GM23248 (cell line): ENCODE data around the gene MPRIP. TPM values are rescaled to one million over a fixed set of nuclear protein-coding genes. Genes with fewer than 3 reads are reported as not detected.

Experiments
- DNase-seq: peaks from one replicate; pipeline ENCODE4 v3.0.0-alpha.2; 2015
- H2AFZ ChIP-seq: fragments of 200-600 bp; sonication (generic); 2 replicates; pipeline ENCODE4 v1.6.1; 2016; ENCODE audit warnings: antibody characterized with exemption
- H3F3A ChIP-seq: fragments of 200-600 bp; sonication (generic); 2 replicates; pipeline ENCODE4 v1.6.1; 2016; ENCODE audit warnings: mild to moderate bottlenecking, antibody characterized with exemption, mixed run types; ENCODE audit not compliant: insufficient read depth
- H3K27ac ChIP-seq: fragments of 200-600 bp; sonication (generic); 2 replicates; pipeline ENCODE4 v1.5.1; 2016; ENCODE audit warnings: mild to moderate bottlenecking
- H3K27me3 ChIP-seq: fragments of 200-600 bp; sonication (generic); replicated peaks from 2 replicates; pipeline ENCODE4 v1.6.1; 2016; ENCODE audit warnings: mild to moderate bottlenecking; ENCODE audit not compliant: insufficient read depth
- H3K36me3 ChIP-seq: fragments of 200-600 bp; sonication (generic); 2 replicates; pipeline ENCODE4 v1.6.1; 2016; ENCODE audit warnings: low read depth, mild to moderate bottlenecking
- H3K4me1 ChIP-seq: fragments of 200-600 bp; sonication (generic); 2 replicates; pipeline ENCODE4 v1.6.1; 2016; ENCODE audit warnings: mild to moderate bottlenecking; ENCODE audit not compliant: insufficient read depth
- H3K4me2 ChIP-seq: fragments of 200-600 bp; sonication (generic); one replicate; pipeline ENCODE4 v1.6.1; 2016; ENCODE audit warnings: mild to moderate bottlenecking; ENCODE audit not compliant: unreplicated experiment
- H3K4me3 ChIP-seq: fragments of 200-600 bp; sonication (generic); 2 replicates; pipeline ENCODE4 v1.5.1; 2016; ENCODE audit warnings: mild to moderate bottlenecking
- H3K79me2 ChIP-seq: fragments of 200-600 bp; sonication (generic); 2 replicates; pipeline ENCODE4 v1.6.1; 2016; ENCODE audit warnings: mild to moderate bottlenecking; ENCODE audit not compliant: insufficient read depth
- H3K9ac ChIP-seq: fragments of 200-600 bp; sonication (generic); 2 replicates; pipeline ENCODE4 v1.6.1; 2016; ENCODE audit warnings: mild to moderate bottlenecking
- H3K9me2 ChIP-seq: fragments of 200-600 bp; sonication (generic); 2 replicates; pipeline ENCODE4 v1.6.1; 2016; ENCODE audit warnings: mixed run types, mild to moderate bottlenecking, moderate library complexity; ENCODE audit not compliant: insufficient read depth
- H3K9me3 ChIP-seq: fragments of 200-600 bp; sonication (generic); one replicate; pipeline ENCODE4 v1.6.1; 2017; ENCODE audit warnings: low read depth
- H4K20me1 ChIP-seq: fragments of 200-600 bp; sonication (generic); 2 replicates; pipeline ENCODE4 v1.6.0; 2016; ENCODE audit not compliant: insufficient read depth
- EZH2 ChIP-seq: fragments of 200-600 bp; sonication (generic); IDR thresholded peaks from 2 replicates; pipeline ENCODE4 v1.6.1; 2018; ENCODE audit warnings: antibody characterized with exemption, mild to moderate bottlenecking; ENCODE audit not compliant: insufficient read depth, poor library complexity, severe bottlenecking
- EZH2phosphoT487 ChIP-seq: fragments of 200-600 bp; sonication (generic); IDR thresholded peaks from 2 replicates; pipeline ENCODE4 v1.6.1; 2018; ENCODE audit warnings: antibody characterized with exemption, moderate library complexity, mild to moderate bottlenecking, low read depth; ENCODE audit not compliant: insufficient read depth
- WGBS, 2 experiments: methylation state at CpG; one replicate each; pipeline ENCODE4 v1.1.6; 2015 to 2017; ENCODE audit warnings: low lambda C conversion rate in 2 of 2, low coverage in 1 of 2; ENCODE audit errors: missing lambda C conversion rate in 2 of 2; 5-methylcytosine and 5-hydroxymethylcytosine counted together
- in situ Hi-C: fragments of 300-500 bp; cut with MboI; formaldehyde crosslinking; loops from 2 replicates; pipeline ENCODE4 v1.15.0; 2020
- polyA plus RNA-seq: library from polyadenylated mRNA; unstranded; fragments of >200 nt; fragmentation: Nextera tagmentation; extraction: Ambion mirVana; gene quantifications from 2 replicates; pipeline ENCODE4 v1.2.1, GENCODE V29; 2016
- total RNA-seq: library from RNA; depleted of rRNA; stranded (reverse); fragments of >200 nt; shearing (Covaris generic); gene quantifications from 2 replicates; pipeline ENCODE4 v1.2.3, GENCODE V29; 2014

MPRIP gene
- total and polyA plus RNA-seq, 2 experiments from 2014 or later: 73.5 to 292 TPM

DNA sequence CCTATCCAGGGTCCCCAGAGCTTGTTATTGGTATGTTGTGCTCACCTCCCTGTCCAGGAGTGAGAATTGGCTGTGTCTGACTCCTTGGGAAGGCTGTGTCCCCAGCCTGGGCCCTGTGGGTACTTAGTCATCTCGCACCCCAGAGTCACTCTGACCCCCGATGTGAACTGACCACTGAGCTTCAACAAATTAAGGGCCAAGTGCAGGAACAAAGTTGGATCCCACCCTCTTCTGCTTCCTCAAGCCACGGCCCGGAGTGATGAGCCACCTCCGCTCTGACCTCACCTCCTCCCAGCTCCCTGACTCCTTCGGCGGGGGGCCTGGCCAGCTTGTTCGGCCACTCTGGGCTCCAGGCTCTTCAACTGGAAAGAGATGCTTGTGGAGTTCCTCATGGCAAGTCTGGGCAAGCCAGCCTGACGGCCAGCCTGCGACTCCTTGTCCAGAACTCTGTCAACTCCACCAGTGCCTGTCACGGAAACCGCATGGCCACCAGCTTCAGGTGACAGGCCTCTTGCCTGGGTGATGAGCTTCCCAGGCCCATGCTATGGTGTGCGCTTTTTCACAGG lies 22.3 kb upstream of the MPRIP start:
- Histone ChIP-seq H3K4me2 (no peak overlapping the region), H3K4me3 (no peak overlapping the region), H3K27me3 (no peaks in the 10 kb centered on the region), H3K79me2 (no peaks in the 10 kb centered on the region), H3K4me1 (peaks cover 15% of the 10 kb centered on the region), H3F3A (peaks cover 19% of the 10 kb centered on the region), H3K36me3 (no peaks in the 10 kb centered on the region), H3K9me2 (no peaks in the 10 kb centered on the region), H2AFZ (no peak overlapping the region), H4K20me1 (no peaks in the 10 kb centered on the region), H3K27ac (no peak overlapping the region), H3K9ac (no peak overlapping the region), H3K9me3 (no peaks in the 10 kb centered on the region)
- in situ Hi-C loops: no loop called here
- DNase-seq: no peak
- WGBS, 2 experiments: 96 to 97% methylated on average over 13 of the region's 13 CpGs
- no peak for TF ChIP-seq EZH2phosphoT487

DNA sequence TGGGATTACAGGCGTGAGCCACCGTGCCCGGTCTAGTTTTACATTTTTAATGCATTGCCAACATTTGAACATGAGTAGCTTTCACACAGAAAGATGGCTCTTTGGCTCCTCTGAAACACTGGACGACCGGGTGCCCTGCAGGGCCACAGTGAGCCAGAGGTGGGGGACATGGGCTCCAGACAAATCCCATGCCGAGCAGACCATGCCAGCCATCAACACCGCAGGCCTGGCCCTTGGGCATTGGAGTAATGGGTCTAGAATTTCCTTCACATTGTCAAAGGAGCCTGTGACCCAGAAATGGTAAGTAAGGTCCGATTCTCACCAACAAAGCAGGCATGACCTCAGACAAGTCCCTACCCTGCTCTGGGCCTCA lies 21.4 kb upstream of the MPRIP start:
- H3K9me2 ChIP-seq: no peaks in the 10 kb centered on the region
- in situ Hi-C loops: no loop called here
- H3K36me3 ChIP-seq: no peaks in the 10 kb centered on the region
- peaks cover 19% of the 10 kb centered on the region for H3F3A ChIP-seq
- H3K79me2 ChIP-seq: no peaks in the 10 kb centered on the region
- H3K27ac ChIP-seq: peak overlapping the region; percentile 75
- H3K9ac ChIP-seq: peak overlapping the region; percentile 51
- H3K4me3 ChIP-seq: no peak overlapping the region
- peak overlapping the region; percentile 57 for H3K4me2 ChIP-seq
- H3K9me3 ChIP-seq: no peaks in the 10 kb centered on the region
- DNase-seq: peak; percentile 17
- H2AFZ ChIP-seq: peak overlapping the region; percentile 64
- no peak for TF ChIP-seq EZH2phosphoT487
- TF ChIP-seq EZH2: no peak
- no peaks in the 10 kb centered on the region for H3K27me3 ChIP-seq
- WGBS, 2 experiments: 73% methylated on average over 8 of the region's 8 CpGs
- H4K20me1 ChIP-seq: no peaks in the 10 kb centered on the region
- H3K4me1 ChIP-seq: peaks cover 15% of the 10 kb centered on the region

DNA sequence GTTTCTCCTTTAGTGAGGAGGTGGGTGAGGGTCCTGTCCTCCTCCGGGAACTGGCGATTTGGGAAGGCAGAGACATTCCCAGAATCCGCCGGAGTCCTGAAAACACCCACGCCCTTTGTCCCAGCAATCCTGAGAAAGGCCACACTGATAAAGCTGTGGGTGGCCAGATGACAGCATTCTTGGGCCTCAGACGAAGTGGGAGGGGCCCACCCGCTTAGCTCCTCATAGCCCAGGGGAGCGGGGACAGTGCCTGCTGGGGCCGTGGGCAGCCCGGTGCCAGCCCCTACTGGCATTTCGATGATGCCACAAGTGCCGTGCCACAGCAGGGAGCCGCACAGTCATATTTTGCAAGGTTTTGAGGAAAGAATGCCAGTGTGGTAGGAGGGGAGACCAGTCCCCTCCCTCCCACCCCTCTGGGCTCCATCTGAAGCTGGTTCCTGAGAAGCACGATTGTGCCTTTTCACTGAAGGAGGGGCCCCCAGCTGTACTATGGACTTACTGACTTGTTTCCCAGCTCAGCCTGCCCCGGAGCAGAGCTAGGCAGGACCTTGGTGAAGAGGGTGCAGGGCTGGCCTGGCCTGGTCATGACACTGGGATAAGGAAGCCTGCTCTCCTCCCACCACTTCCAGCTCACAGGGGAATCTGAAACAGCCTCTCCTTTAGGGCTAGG lies 20.9 kb upstream of the MPRIP start:
- no peaks in the 10 kb centered on the region for H3K36me3 ChIP-seq
- in situ Hi-C loops: no loop called here
- 5 to 7% methylated on average over 15 of the region's 15 CpGs for WGBS, 2 experiments
- no peaks in the 10 kb centered on the region for H4K20me1 ChIP-seq
- no peaks in the 10 kb centered on the region for H3K9me2 ChIP-seq
- no peak for TF ChIP-seq EZH2phosphoT487
- H3K9me3 ChIP-seq: no peaks in the 10 kb centered on the region
- peak; percentile 86 for DNase-seq
- peak overlapping the region; percentile 51 for H3K9ac ChIP-seq
- peak overlapping the region; percentile 64 for H2AFZ ChIP-seq
- no peaks in the 10 kb centered on the region for H3K79me2 ChIP-seq
- H3K27ac ChIP-seq: peak overlapping the region; percentile 75
- H3K27me3 ChIP-seq: no peaks in the 10 kb centered on the region
- no peak overlapping the region for H3K4me3 ChIP-seq
- H3K4me2 ChIP-seq: peak overlapping the region; percentile 57
- peaks cover 15% of the 10 kb centered on the region for H3K4me1 ChIP-seq
- peaks cover 19% of the 10 kb centered on the region for H3F3A ChIP-seq

DNA sequence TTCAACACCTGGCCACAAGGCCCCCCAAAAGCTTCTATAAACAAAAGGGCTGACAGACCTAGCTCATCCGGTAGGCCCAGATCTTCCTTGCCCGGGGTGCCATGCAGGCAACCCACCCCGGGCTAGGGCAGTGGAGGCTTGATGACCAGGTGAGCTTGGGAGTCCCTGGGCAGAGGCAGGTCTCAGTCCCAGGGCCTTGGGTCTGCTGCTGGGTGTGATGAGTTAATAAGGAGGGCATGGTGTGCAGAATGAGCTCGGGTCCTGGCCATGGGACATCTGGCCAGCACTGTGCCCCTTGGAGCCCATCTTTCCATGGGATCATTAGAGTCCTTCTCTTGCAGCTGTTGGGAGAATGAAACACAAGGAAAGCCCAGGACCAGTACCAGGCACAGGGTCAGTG lies 20.2 kb upstream of the MPRIP start:
- Histone ChIP-seq H3K4me1 (peaks cover 15% of the 10 kb centered on the region), H3K27ac (peak overlapping the region; percentile 75), H2AFZ (no peak overlapping the region), H4K20me1 (no peaks in the 10 kb centered on the region), H3K4me3 (no peak overlapping the region), H3K4me2 (no peak overlapping the region), H3K36me3 (no peaks in the 10 kb centered on the region), H3F3A (peaks cover 19% of the 10 kb centered on the region), H3K9me2 (no peaks in the 10 kb centered on the region), H3K9me3 (no peaks in the 10 kb centered on the region), H3K27me3 (no peaks in the 10 kb centered on the region), H3K9ac (peak overlapping the region; percentile 51), H3K79me2 (no peaks in the 10 kb centered on the region)
- no peak for TF ChIP-seq EZH2phosphoT487
- no peak for TF ChIP-seq EZH2
- WGBS, 2 experiments: 98 to 100% methylated on average over 4 of the region's 4 CpGs
- in situ Hi-C loops: no loop called here
- no peak for DNase-seq

DNA sequence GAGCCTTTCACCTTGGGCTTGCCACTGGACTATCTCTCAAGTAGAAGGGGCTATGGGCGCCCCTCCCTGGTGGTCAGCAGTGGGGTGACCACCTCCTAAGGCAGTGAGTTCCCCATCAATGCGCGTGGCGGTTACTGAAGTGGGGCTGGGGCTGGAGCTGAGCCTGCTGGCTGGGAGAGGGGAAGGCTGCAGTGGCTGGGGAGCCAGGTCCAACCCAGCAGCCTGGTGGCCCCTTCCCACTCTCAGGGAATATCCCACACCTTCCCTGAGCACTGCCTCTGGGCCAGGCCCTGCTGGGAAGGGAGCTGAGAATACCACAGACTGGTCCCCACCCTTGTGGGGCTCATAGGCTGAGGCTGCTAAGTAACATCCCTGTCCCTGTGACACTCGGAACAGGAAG lies 19.8 kb upstream of the MPRIP start:
- Histone ChIP-seq H2AFZ (no peak overlapping the region), H3K9me3 (no peaks in the 10 kb centered on the region), H3K27ac (no peak overlapping the region), H3F3A (peaks cover 19% of the 10 kb centered on the region), H3K9ac (no peak overlapping the region), H3K4me1 (peaks cover 15% of the 10 kb centered on the region), H3K4me2 (no peak overlapping the region), H4K20me1 (no peaks in the 10 kb centered on the region), H3K27me3 (no peaks in the 10 kb centered on the region), H3K9me2 (no peaks in the 10 kb centered on the region), H3K36me3 (no peaks in the 10 kb centered on the region), H3K79me2 (no peaks in the 10 kb centered on the region), H3K4me3 (no peak overlapping the region)
- TF ChIP-seq EZH2: no peak
- no peak for TF ChIP-seq EZH2phosphoT487
- no peak for DNase-seq
- WGBS, 2 experiments: 93 to 94% methylated on average over 5 of the region's 5 CpGs
- in situ Hi-C loops: no loop called here
